SK-N-SH (cell line): ENCODE data around the gene PBX2. TPM values are rescaled to one million over a fixed set of nuclear protein-coding genes. Genes with fewer than 3 reads are reported as not detected.

Source experiments
- EP300 ChIP-seq, 2 experiments: IDR thresholded peaks; 2 replicates each; pipeline versions ENCODE4 v1.4.0 to v1.6.1; 2012; ENCODE audit warnings: borderline replicate concordance in 1 of 2, low read depth in 1 of 2, low read length in 1 of 2
- EZH2phosphoT487 ChIP-seq: fragments of 200-600 bp; sonication (generic); IDR thresholded peaks from 2 replicates; pipeline ENCODE4 v1.6.1; 2017; ENCODE audit warnings: low read depth, mixed run types, mild to moderate bottlenecking, antibody characterized with exemption, moderate library complexity, borderline replicate concordance
- GABPA ChIP-seq: IDR thresholded peaks from 2 replicates; pipeline ENCODE4 v1.4.0; 2012; ENCODE audit warnings: low read depth, mild to moderate bottlenecking
- IRF3 ChIP-seq: fragments of 150-350 bp; IDR thresholded peaks from 2 replicates; pipeline ENCODE4 v1.6.1; 2016; ENCODE audit warnings: mild to moderate bottlenecking, low read depth, low read length
- NFIC ChIP-seq: IDR thresholded peaks from 2 replicates; pipeline ENCODE4 v1.4.0; 2012; ENCODE audit warnings: borderline replicate concordance
- NRF1 ChIP-seq: IDR thresholded peaks from 2 replicates; pipeline ENCODE4 v1.6.1; 2012; ENCODE audit warnings: low read depth, mild to moderate bottlenecking, low read length
- RAD21 ChIP-seq: IDR thresholded peaks from 2 replicates; pipeline ENCODE4 v1.6.1; 2012; ENCODE audit warnings: mild to moderate bottlenecking, low read length
- REST ChIP-seq: IDR thresholded peaks from 2 replicates; pipeline ENCODE4 v1.6.1; 2012; ENCODE audit warnings: mild to moderate bottlenecking, low read depth, low read length, moderate library complexity
- SIN3A ChIP-seq: IDR thresholded peaks from 2 replicates; pipeline ENCODE4 v1.6.1; 2012; ENCODE audit warnings: low read depth, mild to moderate bottlenecking, low read length, moderate library complexity, borderline replicate concordance
- SMC3 ChIP-seq: IDR thresholded peaks from 2 replicates; pipeline ENCODE4 v1.6.1; 2012; ENCODE audit warnings: low read depth, low read length, improper control_type of control experiment
- TEAD4 ChIP-seq: IDR thresholded peaks from 2 replicates; pipeline ENCODE4 v1.4.0; 2012; ENCODE audit warnings: mild to moderate bottlenecking, borderline replicate concordance; ENCODE audit not compliant: insufficient read depth
- ZBTB33 ChIP-seq: IDR thresholded peaks from 2 replicates; pipeline ENCODE4 v1.4.0; 2012; ENCODE audit warnings: low read depth, borderline replicate concordance
- polyA plus RNA-seq, 3 experiments: library from polyadenylated mRNA; depleted of rRNA; stranded (reverse); fragments of >200 nt; gene quantifications; 2 replicates each; pipeline ENCODE4 v1.2.3, GENCODE V29; 2012

PBX2 gene
- polyA plus RNA-seq, 1 of the 3 experiments (the other 2 are of a cell fraction) = 74.5 TPM

- TF ChIP-seq ZBTB33 (no peak), NRF1 (no peak), IRF3 (no peak), TEAD4 (no peak), EZH2phosphoT487 (no peak), SMC3 (peak; percentile 47), RAD21 (peak; percentile 44), REST (no peak), SIN3A (no peak), GABPA (no peak), NFIC (no peak), EP300 (IDR thresholded peaks at IDR 0.05; ENCODE audit: borderline replicate concordance in 1 of 2, low read depth in 1 of 2, low read length in 1 of 2) (no peak)
Measured at GRCh38 chr6:32194825-32195651, 5.0 kb upstream of the PBX2 start (continued).
